ENCODE measurements around the gene SOCS4. TPM values are rescaled to one million over a fixed set of nuclear protein-coding genes. Genes with fewer than 3 reads are reported as not detected.
A peak's percentile ranks its signal among the peaks of the same experiment; 100 is the strongest.
"Not testable (repeated sequence)": the region's sequence is repeated elsewhere in the genome, so short reads cannot be mapped to it uniquely, and the experiment has no call there.

The SOCS4 gene
- total RNA-seq, 1 donor from 2014 or later, result 23.7 TPM

DNA sequence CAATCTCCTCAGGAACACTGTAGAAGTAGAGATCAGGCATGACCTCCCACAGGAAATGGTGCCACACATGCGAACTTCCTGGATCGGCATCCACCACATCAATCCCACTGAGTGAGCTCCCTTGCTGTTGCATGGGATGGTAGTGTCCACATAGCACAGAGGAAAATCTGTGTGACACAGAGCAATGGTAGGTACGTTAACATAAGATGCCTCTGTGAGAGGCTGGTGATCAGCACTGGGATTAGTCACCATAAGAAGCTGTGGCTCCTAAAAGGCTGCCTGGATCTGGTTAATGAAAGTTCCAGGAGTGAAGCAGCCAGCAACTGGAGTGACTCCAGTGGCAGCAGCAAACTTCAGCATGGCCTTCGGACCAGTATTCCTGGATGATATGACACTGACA lies 22.0 kb upstream of the SOCS4 start:
- TF ChIP-seq, protein P1, sequence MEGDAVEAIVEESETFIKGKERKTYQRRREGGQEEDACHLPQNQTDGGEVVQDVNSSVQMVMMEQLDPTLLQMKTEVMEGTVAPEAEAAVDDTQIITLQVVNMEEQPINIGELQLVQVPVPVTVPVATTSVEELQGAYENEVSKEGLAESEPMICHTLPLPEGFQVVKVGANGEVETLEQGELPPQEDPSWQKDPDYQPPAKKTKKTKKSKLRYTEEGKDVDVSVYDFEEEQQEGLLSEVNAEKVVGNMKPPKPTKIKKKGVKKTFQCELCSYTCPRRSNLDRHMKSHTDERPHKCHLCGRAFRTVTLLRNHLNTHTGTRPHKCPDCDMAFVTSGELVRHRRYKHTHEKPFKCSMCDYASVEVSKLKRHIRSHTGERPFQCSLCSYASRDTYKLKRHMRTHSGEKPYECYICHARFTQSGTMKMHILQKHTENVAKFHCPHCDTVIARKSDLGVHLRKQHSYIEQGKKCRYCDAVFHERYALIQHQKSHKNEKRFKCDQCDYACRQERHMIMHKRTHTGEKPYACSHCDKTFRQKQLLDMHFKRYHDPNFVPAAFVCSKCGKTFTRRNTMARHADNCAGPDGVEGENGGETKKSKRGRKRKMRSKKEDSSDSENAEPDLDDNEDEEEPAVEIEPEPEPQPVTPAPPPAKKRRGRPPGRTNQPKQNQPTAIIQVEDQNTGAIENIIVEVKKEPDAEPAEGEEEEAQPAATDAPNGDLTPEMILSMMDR (IDR thresholded peaks at IDR 0.05; ENCODE audit: unreplicated experiment), result no peak
- Mint-ChIP-seq H3K4me3 (ENCODE audit: unreplicated experiment) (no peak overlapping the region), H3K27me3 (ENCODE audit: unreplicated experiment) (no peaks in the 10 kb centered on the region), H3K27ac (ENCODE audit: unreplicated experiment) (no peak overlapping the region), H3K36me3 (ENCODE audit: low read depth, unreplicated experiment) (no peaks in the 10 kb centered on the region), H3K9me3 (ENCODE audit: unreplicated experiment) (no peaks in the 10 kb centered on the region), H3K4me1 (ENCODE audit: unreplicated experiment) (peaks cover 4% of the 10 kb centered on the region)
- DNase-seq (ENCODE audit: low spot score), result no peak

DNA sequence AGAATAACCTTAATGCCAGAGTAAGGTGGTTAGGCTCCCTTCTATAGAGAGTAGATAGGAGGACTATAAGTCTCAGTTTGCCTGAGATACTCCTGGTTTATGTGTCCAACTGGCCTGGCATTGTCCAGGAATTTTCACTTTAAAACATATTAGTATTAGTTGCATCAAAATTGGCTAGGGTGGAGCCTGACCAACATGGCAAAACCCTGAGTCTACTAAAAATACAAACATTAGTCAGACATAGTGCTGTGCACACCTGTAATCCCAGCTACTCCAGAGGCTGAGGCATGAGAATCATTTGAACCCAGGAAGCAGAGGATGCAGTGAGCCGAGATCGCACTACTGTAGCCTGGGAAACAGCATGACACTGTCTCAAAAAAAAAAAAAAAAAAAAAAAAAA lies 12.0 kb upstream of the SOCS4 start:
- Mint-ChIP-seq H3K27me3 (ENCODE audit: unreplicated experiment) (no peaks in the 10 kb centered on the region), H3K4me3 (ENCODE audit: unreplicated experiment) (no peak overlapping the region), H3K36me3 (ENCODE audit: low read depth, unreplicated experiment) (no peaks in the 10 kb centered on the region), H3K9me3 (ENCODE audit: unreplicated experiment) (no peaks in the 10 kb centered on the region), H3K4me1 (ENCODE audit: unreplicated experiment) (no peaks in the 10 kb centered on the region), H3K27ac (ENCODE audit: unreplicated experiment) (no peak overlapping the region)
- TF ChIP-seq, protein P1 (IDR thresholded peaks at IDR 0.05; ENCODE audit: unreplicated experiment), result no peak
- no peak for DNase-seq (ENCODE audit: low spot score)

DNA sequence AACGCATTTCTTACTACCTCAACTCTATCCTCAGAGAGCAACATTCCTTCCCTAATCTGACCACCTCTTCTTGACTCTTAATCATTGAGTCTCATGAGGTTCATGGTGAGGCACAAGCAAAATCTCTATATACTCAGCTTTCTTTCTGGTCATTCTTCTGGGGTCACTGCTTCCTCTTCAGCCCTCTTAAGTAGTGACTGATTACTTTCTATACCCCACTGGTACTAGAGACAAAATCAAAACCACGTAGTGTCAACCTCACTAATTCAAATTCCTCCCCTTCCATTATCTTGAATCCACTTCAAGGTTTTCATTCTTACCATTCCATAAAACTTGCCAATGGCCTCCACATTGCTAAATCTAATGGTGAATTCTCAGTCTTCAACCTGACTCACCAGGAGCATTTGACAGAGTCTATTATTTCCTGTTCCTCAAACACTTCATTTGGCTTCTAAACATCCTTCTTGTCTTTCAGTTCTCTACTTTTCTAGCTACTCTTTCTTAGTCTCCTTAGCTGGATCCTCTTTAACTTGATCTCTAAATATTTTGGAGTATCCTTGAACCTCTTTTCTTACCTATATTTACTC lies 7.0 kb upstream of the SOCS4 start:
- Mint-ChIP-seq H3K4me1 (ENCODE audit: unreplicated experiment) (peaks cover 4% of the 10 kb centered on the region), H3K27ac (ENCODE audit: unreplicated experiment) (no peak overlapping the region), H3K9me3 (ENCODE audit: unreplicated experiment) (no peaks in the 10 kb centered on the region), H3K36me3 (ENCODE audit: low read depth, unreplicated experiment) (no peaks in the 10 kb centered on the region), H3K27me3 (ENCODE audit: unreplicated experiment) (no peaks in the 10 kb centered on the region), H3K4me3 (ENCODE audit: unreplicated experiment) (no peak overlapping the region)
- no peak for DNase-seq (ENCODE audit: low spot score)
- TF ChIP-seq, protein P1 (IDR thresholded peaks at IDR 0.05; ENCODE audit: unreplicated experiment), result no peak

DNA sequence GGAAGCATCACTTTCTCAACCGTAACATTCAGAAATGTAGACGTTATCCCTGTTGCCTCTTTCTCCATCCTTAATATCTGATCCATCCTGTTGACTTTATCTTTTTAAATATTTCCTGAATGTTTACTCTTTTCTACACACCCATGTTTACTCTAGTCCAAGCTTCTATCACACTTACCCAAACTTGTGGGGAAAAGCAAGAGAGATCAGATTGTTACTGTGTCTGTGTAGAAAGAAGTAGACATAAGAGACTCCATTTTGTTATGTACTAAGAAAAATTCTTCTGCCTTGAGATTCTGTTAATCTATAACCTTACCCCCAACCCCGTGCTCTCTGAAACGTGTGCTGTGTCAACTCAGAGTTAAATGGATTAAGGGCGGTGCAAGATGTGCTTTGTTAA lies 2.7 kb upstream of the SOCS4 start:
- not testable (repeated sequence) for H3K4me3 Mint-ChIP-seq (ENCODE audit: unreplicated experiment)
- peak overlapping the region; percentile 38 for H3K27ac Mint-ChIP-seq (ENCODE audit: unreplicated experiment)

DNA sequence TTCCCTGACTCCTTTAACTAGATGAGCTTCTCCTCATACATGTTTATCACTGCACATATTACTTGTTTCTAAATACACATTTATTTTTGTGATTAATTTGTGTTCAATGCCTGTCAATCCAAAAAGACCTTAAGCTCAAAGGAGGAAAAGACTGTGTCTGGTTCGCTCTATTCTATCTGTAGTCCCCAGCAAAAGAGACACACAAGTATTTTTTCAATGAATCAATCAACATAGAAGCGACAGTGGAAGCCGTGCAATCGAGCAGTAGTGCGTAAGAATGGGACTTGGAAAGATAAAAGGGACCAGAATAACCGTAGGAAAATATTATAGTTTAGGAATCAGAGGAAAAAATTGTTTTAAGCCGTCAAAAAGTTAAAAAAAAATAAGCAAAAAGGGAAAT lies 1.1 kb upstream of the SOCS4 start:
- TF ChIP-seq, protein P1 (IDR thresholded peaks at IDR 0.05; ENCODE audit: unreplicated experiment), result no peak
- Mint-ChIP-seq H3K27me3 (ENCODE audit: unreplicated experiment) (no peaks in the 10 kb centered on the region), H3K36me3 (ENCODE audit: low read depth, unreplicated experiment) (no peaks in the 10 kb centered on the region), H3K27ac (ENCODE audit: unreplicated experiment) (peak overlapping the region; percentile 91), H3K4me3 (ENCODE audit: unreplicated experiment) (peak overlapping the region; percentile 90), H3K9me3 (ENCODE audit: unreplicated experiment) (no peaks in the 10 kb centered on the region), H3K4me1 (ENCODE audit: unreplicated experiment) (peaks cover 39% of the 10 kb centered on the region)
- DNase-seq (ENCODE audit: low spot score), result no peak

More for the DNA sequence above, 2.7 kb upstream of the SOCS4 start:
- not testable (repeated sequence) for DNase-seq (ENCODE audit: low spot score); H3K36me3 Mint-ChIP-seq (ENCODE audit: low read depth, unreplicated experiment); H3K9me3 Mint-ChIP-seq (ENCODE audit: unreplicated experiment); H3K27me3 Mint-ChIP-seq (ENCODE audit: unreplicated experiment)
- peaks cover 31% of the 10 kb centered on the region for H3K4me1 Mint-ChIP-seq (ENCODE audit: unreplicated experiment)
